ENCODE results near the gene PITPNM3.

GRCh38 chr17:6430769-6431168 is 125.6 kb downstream of the PITPNM3 start:
- TF ChIP-seq EZH2 (IDR thresholded peaks at IDR 0.05) (no peak), POLR2AphosphoS5 (IDR thresholded peaks at IDR 0.05; ENCODE audit: borderline replicate concordance, low read depth, low read length) (no peak), FOXP2 (optimal IDR thresholded peaks at IDR 0.05; ENCODE audit: control extremely low read depth, extremely low read length, insufficient read depth) (no peak)
